ENCODE data around the gene HBZ. TPM values are rescaled to one million over a fixed set of nuclear protein-coding genes. Genes with fewer than 3 reads are reported as not detected.

HBZ gene
- total and polyA plus RNA-seq, 7 donors, result 0.05 to 0.12 (median 0.11) TPM; not detected in 4

GRCh38 chr16:178668-179015, 26.2 kb downstream of the HBZ start:
- Histone ChIP-seq H3K4me3 (no peak overlapping the region), H3K27me3 (ENCODE audit: insufficient read depth in 3 of 3, low read length in 2 of 3) (peaks cover 0 to 62% (median 31%) of the 10 kb centered on the region in 3 donors), H3K27ac (no peak overlapping the region), H3K36me3 (ENCODE audit: insufficient read depth in 1 of 2, low read depth in 1 of 2) (no peaks in the 10 kb centered on the region), H3K4me1 (peaks cover 11% of the 10 kb centered on the region), H3K9me3 (no peaks in the 10 kb centered on the region)
- intact Hi-C loops (cut with DNase I), result no loop called here
- WGBS, 3 donors, result 84 to 91% (median 85%) methylated on average over 11 of the region's 11 CpGs
- no peak for DNase-seq
- ATAC-seq, result no peak
- TF ChIP-seq, protein P1, sequence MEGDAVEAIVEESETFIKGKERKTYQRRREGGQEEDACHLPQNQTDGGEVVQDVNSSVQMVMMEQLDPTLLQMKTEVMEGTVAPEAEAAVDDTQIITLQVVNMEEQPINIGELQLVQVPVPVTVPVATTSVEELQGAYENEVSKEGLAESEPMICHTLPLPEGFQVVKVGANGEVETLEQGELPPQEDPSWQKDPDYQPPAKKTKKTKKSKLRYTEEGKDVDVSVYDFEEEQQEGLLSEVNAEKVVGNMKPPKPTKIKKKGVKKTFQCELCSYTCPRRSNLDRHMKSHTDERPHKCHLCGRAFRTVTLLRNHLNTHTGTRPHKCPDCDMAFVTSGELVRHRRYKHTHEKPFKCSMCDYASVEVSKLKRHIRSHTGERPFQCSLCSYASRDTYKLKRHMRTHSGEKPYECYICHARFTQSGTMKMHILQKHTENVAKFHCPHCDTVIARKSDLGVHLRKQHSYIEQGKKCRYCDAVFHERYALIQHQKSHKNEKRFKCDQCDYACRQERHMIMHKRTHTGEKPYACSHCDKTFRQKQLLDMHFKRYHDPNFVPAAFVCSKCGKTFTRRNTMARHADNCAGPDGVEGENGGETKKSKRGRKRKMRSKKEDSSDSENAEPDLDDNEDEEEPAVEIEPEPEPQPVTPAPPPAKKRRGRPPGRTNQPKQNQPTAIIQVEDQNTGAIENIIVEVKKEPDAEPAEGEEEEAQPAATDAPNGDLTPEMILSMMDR (IDR thresholded peaks at IDR 0.05), result no peak

DNA sequence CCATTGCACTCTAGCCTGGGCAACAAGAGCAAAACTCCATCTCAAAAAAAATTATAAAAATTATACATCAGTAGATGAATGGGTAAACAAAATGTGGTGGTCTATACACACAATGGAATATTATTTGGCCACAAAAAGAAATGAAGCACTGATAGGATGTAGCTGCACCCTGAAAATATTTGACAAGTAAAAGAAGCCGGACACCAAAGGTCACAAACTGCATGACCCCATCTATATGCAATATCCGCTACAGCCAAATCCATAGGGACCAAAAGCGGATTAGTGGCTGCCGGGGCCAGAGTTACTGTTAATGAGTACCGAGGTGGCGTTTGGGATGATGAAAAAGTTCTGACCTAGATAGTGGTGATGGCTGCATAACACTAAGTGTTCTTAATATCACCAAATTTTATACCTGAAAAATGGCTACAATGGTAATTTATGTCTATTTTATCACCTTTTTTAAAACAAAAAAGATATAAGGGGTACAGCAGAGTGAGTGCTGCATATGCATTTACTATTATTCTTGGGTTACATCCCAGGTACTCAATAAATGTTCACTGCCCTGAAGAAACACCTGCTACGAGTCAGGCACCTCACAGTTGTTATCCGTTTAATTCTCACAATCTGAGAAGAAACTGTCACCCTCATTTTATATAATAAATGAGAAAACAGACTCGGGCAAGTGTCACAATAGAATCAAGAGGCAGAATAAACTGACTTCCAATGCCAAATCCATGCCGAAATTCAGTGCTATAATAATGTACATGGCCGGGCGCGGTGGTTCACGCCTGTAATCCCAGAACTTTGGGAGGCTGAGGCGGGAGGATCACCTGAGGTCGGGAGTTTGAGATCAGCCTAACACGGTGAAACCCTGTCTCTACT, 27.0 kb downstream of the HBZ start:
- TF ChIP-seq, protein P1 (IDR thresholded peaks at IDR 0.05), result no peak
- DNase-seq, result no peak
- peaks cover 0 to 60% (median 29%) of the 10 kb centered on the region in 3 donors for H3K27me3 ChIP-seq (ENCODE audit: insufficient read depth in 3 of 3, low read length in 2 of 3)

DNA sequence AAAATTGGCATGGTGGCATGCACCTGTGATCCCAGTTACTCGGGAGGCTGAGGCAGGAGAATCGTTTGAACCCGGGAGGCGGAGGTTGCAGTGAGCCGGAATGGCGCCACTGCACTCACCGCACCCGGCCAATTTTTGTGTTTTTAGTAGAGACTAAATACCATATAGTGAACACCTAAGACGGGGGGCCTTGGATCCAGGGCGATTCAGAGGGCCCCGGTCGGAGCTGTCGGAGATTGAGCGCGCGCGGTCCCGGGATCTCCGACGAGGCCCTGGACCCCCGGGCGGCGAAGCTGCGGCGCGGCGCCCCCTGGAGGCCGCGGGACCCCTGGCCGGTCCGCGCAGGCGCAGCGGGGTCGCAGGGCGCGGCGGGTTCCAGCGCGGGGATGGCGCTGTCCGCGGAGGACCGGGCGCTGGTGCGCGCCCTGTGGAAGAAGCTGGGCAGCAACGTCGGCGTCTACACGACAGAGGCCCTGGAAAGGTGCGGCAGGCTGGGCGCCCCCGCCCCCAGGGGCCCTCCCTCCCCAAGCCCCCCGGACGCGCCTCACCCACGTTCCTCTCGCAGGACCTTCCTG, 27.7 kb downstream of the HBZ start, which contains the start of gene HBQ1:
Gene HBQ1 (plus strand): TSS at position 359 of the 575 bp plus-strand sequence. CDS start 28 bp downstream, at position 387.
- WGBS, 3 donors, result 6 to 11% (median 8%) methylated on average over 29 to 59 of the region's 59 CpGs
- no peak within 1 kb of the TSS for H3K27ac ChIP-seq
- H3K9me3 ChIP-seq, result no peaks in the 10 kb centered on the region
- peak in 1 of 4 donors; percentile 9 for ATAC-seq
- H3K4me3 ChIP-seq, result peak within 1 kb of the TSS; percentile 49
- H3K4me1 ChIP-seq, result peaks cover 11% of the 10 kb centered on the region
- peak in 1 of 2 donors; percentile 17 for DNase-seq
- peaks cover 0 to 52% (median 22%) of the 10 kb centered on the region in 3 donors for H3K27me3 ChIP-seq (ENCODE audit: insufficient read depth in 3 of 3, low read length in 2 of 3)
- no peaks in the 10 kb centered on the region for H3K36me3 ChIP-seq (ENCODE audit: insufficient read depth in 1 of 2, low read depth in 1 of 2)
- intact Hi-C loops (cut with DNase I), result loop anchor here in 1 of 2 donors (2.0 kb wide), 1 partner anchor 73 kb away; no protein-coding TSS in a partner anchor
- TF ChIP-seq, protein P1 (IDR thresholded peaks at IDR 0.05), result peak; percentile 27

More for the DNA sequence above, 27.0 kb downstream of the HBZ start:
- WGBS, 3 donors, result 69 to 73% (median 71%) methylated on average over 17 of the region's 17 CpGs
- no peak for ATAC-seq
- Histone ChIP-seq H3K4me3 (no peak overlapping the region), H3K9me3 (no peaks in the 10 kb centered on the region), H3K36me3 (ENCODE audit: insufficient read depth in 1 of 2, low read depth in 1 of 2) (no peaks in the 10 kb centered on the region), H3K27ac (no peak overlapping the region), H3K4me1 (peaks cover 11% of the 10 kb centered on the region)
- intact Hi-C loops (cut with DNase I), result loop anchor here in 1 of 2 donors (2.0 kb wide), 1 partner anchor 73 kb away; no protein-coding TSS in a partner anchor

GRCh38 chr16:180681-181564, 28.5 kb downstream of the HBZ start:
- ATAC-seq (peak; percentile 79 to 85 (median 84)), DNase-seq (peak in 1 of 2 donors; percentile 70)
- intact Hi-C loops (cut with DNase I), result loop anchor here (1.0 to 2.0 kb wide), 2 partner anchors 74 to 75 kb away; no protein-coding TSS in a partner anchor
- Histone ChIP-seq H3K9me3 (no peaks in the 10 kb centered on the region), H3K36me3 (ENCODE audit: insufficient read depth in 1 of 2, low read depth in 1 of 2) (no peaks in the 10 kb centered on the region), H3K4me1 (peaks cover 11% of the 10 kb centered on the region), H3K4me3 (peak overlapping the region; percentile 49), H3K27ac (no peak overlapping the region), H3K27me3 (ENCODE audit: insufficient read depth in 3 of 3, low read length in 2 of 3) (peaks cover 0 to 48% (median 18%) of the 10 kb centered on the region in 3 donors)
- TF ChIP-seq, protein P1 (IDR thresholded peaks at IDR 0.05), result no peak
- 1% methylated on average over 54 to 89 of the region's 89 CpGs for WGBS, 3 donors
